Neural progenitor cell (in vitro differentiated cells): Measurements from ENCODE around the gene IP6K2. TPM values are rescaled to one million over a fixed set of nuclear protein-coding genes. Genes with fewer than 3 reads are reported as not detected.

Experiments used
- DNase-seq: peaks from one replicate; pipeline ENCODE4 v3.0.0-alpha.2; 2016; ENCODE audit warnings: low spot score
- H2AFZ ChIP-seq: fragments of 200-600 bp; sonication (generic); replicated peaks from 2 replicates; pipeline ENCODE4 v1.6.1; 2016; ENCODE audit warnings: antibody characterized with exemption
- H3F3A ChIP-seq: fragments of 200-600 bp; sonication (generic); 2 replicates; pipeline ENCODE4 v1.6.1; 2016; ENCODE audit warnings: antibody characterized with exemption, low read depth
- H3K27ac ChIP-seq: fragments of 200-600 bp; sonication (generic); 2 replicates; pipeline ENCODE4 v1.5.1; 2016; ENCODE audit warnings: mild to moderate bottlenecking
- H3K27me3 ChIP-seq: fragments of 200-600 bp; sonication (generic); 2 replicates; pipeline ENCODE4 v1.6.1; 2016; ENCODE audit warnings: mild to moderate bottlenecking, moderate library complexity
- H3K36me3 ChIP-seq: fragments of 200-600 bp; sonication (generic); 2 replicates; pipeline ENCODE4 v1.5.1; 2016
- H3K4me1 ChIP-seq: fragments of 200-600 bp; sonication (generic); 2 replicates; pipeline ENCODE4 v1.6.1; 2016; ENCODE audit warnings: mixed run types
- H3K4me2 ChIP-seq: fragments of 200-600 bp; sonication (generic); 2 replicates; pipeline ENCODE4 v1.6.1; 2016
- H3K4me3 ChIP-seq: fragments of 200-600 bp; sonication (generic); 2 replicates; pipeline ENCODE4 v1.5.1; 2016
- H3K79me2 ChIP-seq: fragments of 200-600 bp; sonication (generic); 2 replicates; pipeline ENCODE4 v1.6.1; 2016; ENCODE audit warnings: low read depth
- H3K9ac ChIP-seq: fragments of 200-600 bp; sonication (generic); 2 replicates; pipeline ENCODE4 v1.6.1; 2016
- H3K9me3 ChIP-seq: fragments of 200-600 bp; sonication (generic); 2 replicates; pipeline ENCODE4 v1.5.1; 2016; ENCODE audit warnings: low read depth
- H4K20me1 ChIP-seq: fragments of 200-600 bp; sonication (generic); 2 replicates; pipeline ENCODE4 v1.6.1; 2016; ENCODE audit warnings: low read depth
- H3K27ac Mint-ChIP-seq: 3 replicates; pipeline ENCODE4 v1.8.0; 2021; ENCODE audit warnings: mixed read lengths
- H3K27me3 Mint-ChIP-seq: 2 replicates; pipeline ENCODE4 v1.8.0; 2022; ENCODE audit warnings: low read depth, mild to moderate bottlenecking, inconsistent platforms, moderate library complexity, mixed read lengths; ENCODE audit not compliant: insufficient read depth
- H3K36me3 Mint-ChIP-seq: 3 replicates; pipeline ENCODE4 v1.8.0; 2021; ENCODE audit warnings: mixed read lengths
- H3K4me1 Mint-ChIP-seq: 3 replicates; pipeline ENCODE4 v1.8.0; 2021; ENCODE audit warnings: mixed read lengths
- H3K4me3 Mint-ChIP-seq: 3 replicates; pipeline ENCODE4 v1.8.0; 2021; ENCODE audit warnings: mild to moderate bottlenecking, moderate library complexity, mixed read lengths
- H3K9me3 Mint-ChIP-seq: 3 replicates; pipeline ENCODE4 v1.8.0; 2020; ENCODE audit warnings: mixed read lengths
- CTCF ChIP-seq: fragments of 200-600 bp; sonication (generic); IDR thresholded peaks from 2 replicates; pipeline ENCODE4 v1.5.1; 2017; ENCODE audit warnings: antibody characterized with exemption, mild to moderate bottlenecking
- EZH2 ChIP-seq: fragments of 200-600 bp; sonication (generic); IDR thresholded peaks from 2 replicates; pipeline ENCODE4 v1.6.1; 2017; ENCODE audit warnings: antibody characterized with exemption, mild to moderate bottlenecking, moderate library complexity
- EZH2phosphoT487 ChIP-seq: fragments of 200-600 bp; sonication (generic); IDR thresholded peaks from 2 replicates; pipeline ENCODE4 v1.6.1; 2017; ENCODE audit warnings: antibody characterized with exemption
- total RNA-seq: library from RNA; depleted of rRNA; stranded (reverse); fragments of >200 nt; gene quantifications from 2 replicates; pipeline ENCODE4 v1.2.3, GENCODE V29; 2015; ENCODE audit warnings: low replicate concordance

The IP6K2 gene
- total RNA-seq, 1 donor from 2014 or later, result 130 TPM

GRCh38 chr3:48684480-48685143, 32.4 kb downstream of the IP6K2 start:
- DNase-seq, result no peak
- TF ChIP-seq EZH2 (no peak), EZH2phosphoT487 (no peak), CTCF (no peak)
- no peaks in the 10 kb centered on the region for H3K27me3 ChIP-seq
- Mint-ChIP-seq H3K9me3 (no peaks in the 10 kb centered on the region), H3K27ac (peak overlapping the region; percentile 48), H3K4me1 (peaks cover 20% of the 10 kb centered on the region), H3K36me3 (peaks cover 19% of the 10 kb centered on the region), H3K4me3 (peak overlapping the region; percentile 93), H3K27me3 (peaks cover 11% of the 10 kb centered on the region)
- H3K27ac ChIP-seq, result no peak overlapping the region
- H3K36me3 ChIP-seq, result no peaks in the 10 kb centered on the region
- H4K20me1 ChIP-seq, result peaks cover 57% of the 10 kb centered on the region
- H3K79me2 ChIP-seq, result peaks cover 28% of the 10 kb centered on the region
- peak overlapping the region; percentile 52 for H3K9ac ChIP-seq
- peak overlapping the region; percentile 88 for H3K4me2 ChIP-seq
- H3K4me1 ChIP-seq, result peaks cover 9% of the 10 kb centered on the region
- H3K9me3 ChIP-seq, result no peaks in the 10 kb centered on the region
- H2AFZ ChIP-seq, result no peak overlapping the region
- H3K4me3 ChIP-seq, result peak overlapping the region; percentile 97
- H3F3A ChIP-seq, result peaks cover 37% of the 10 kb centered on the region

GRCh38 chr3:48684054-48684349, 33.0 kb downstream of the IP6K2 start:
- Mint-ChIP-seq H3K4me3 (peak overlapping the region; percentile 93), H3K9me3 (no peaks in the 10 kb centered on the region), H3K4me1 (peaks cover 20% of the 10 kb centered on the region), H3K27ac (no peak overlapping the region), H3K27me3 (peaks cover 11% of the 10 kb centered on the region), H3K36me3 (peaks cover 19% of the 10 kb centered on the region)
- Histone ChIP-seq H2AFZ (no peak overlapping the region), H3K27me3 (no peaks in the 10 kb centered on the region), H3F3A (peaks cover 31% of the 10 kb centered on the region), H3K4me1 (peaks cover 9% of the 10 kb centered on the region), H3K9ac (no peak overlapping the region), H4K20me1 (peaks cover 50% of the 10 kb centered on the region), H3K36me3 (no peaks in the 10 kb centered on the region), H3K9me3 (no peaks in the 10 kb centered on the region), H3K4me2 (peak overlapping the region; percentile 88), H3K27ac (no peak overlapping the region), H3K4me3 (peak overlapping the region; percentile 97), H3K79me2 (peaks cover 28% of the 10 kb centered on the region)
- TF ChIP-seq EZH2phosphoT487 (no peak), CTCF (no peak), EZH2 (no peak)
- DNase-seq, result no peak

- Histone ChIP-seq H3F3A (peaks cover 19% of the 10 kb centered on the region), H3K27ac (no peak overlapping the region), H2AFZ (no peak overlapping the region), H3K9ac (no peak overlapping the region), H3K27me3 (no peaks in the 10 kb centered on the region), H3K4me2 (no peak overlapping the region), H3K36me3 (no peaks in the 10 kb centered on the region), H3K79me2 (peaks cover 28% of the 10 kb centered on the region), H3K9me3 (no peaks in the 10 kb centered on the region), H3K4me3 (no peak overlapping the region), H3K4me1 (peaks cover 9% of the 10 kb centered on the region), H4K20me1 (peaks cover 41% of the 10 kb centered on the region)
- Mint-ChIP-seq H3K27me3 (peaks cover 14% of the 10 kb centered on the region), H3K36me3 (peaks cover 28% of the 10 kb centered on the region), H3K4me1 (peaks cover 20% of the 10 kb centered on the region), H3K27ac (no peak overlapping the region), H3K9me3 (no peaks in the 10 kb centered on the region), H3K4me3 (peak overlapping the region; percentile 93)
- DNase-seq, result no peak
- TF ChIP-seq EZH2phosphoT487 (no peak), CTCF (no peak), EZH2 (no peak)
These were observed 34.2 kb downstream of the IP6K2 start for GRCh38 chr3:48682786-48683185.
